ENCODE measurements around the gene APOBEC3B.
"Not testable (repeated sequence)": the region's sequence is repeated elsewhere in the genome, so short reads cannot be mapped to it uniquely, and the experiment has no call there.

The APOBEC3B gene

DNA sequence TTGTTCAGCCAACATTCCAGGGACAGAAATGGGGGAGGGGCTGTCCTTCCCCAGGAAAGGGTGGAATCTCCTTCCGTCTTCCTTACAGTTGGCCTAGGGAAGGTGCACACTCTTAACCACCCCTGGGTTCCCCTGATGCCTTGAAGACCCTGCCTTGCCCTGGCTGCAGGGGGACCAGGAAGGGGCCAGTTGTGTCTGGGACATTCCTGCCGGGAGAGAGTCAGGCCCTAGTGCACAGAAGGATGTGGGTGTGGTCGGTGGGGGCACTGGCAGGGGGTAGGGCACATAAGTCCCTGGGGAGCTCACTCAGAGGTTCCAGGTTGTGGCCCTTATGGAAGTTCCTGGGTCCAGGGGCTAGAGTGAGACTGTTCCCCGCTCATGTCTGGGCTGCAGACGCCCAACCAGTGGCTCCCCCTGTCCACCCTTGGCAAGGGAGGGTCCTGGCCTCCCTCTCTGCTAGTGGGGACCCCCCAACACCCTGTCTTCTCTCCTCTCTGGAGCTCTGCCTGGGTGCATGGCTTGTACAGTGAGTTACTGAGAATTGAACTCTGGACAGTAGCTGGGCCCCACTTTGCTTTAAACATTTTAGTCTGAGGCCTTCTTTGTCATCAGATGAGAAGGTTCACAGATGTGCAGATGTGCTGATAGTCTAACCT is 26.8 kb upstream of the APOBEC3B start:
- TF ChIP-seq CTCF (IDR thresholded peaks at IDR 0.05; ENCODE audit: insufficient read depth, low read depth, low read length, missing control alignments): no peak
- H3K4me3 ChIP-seq (ENCODE audit: low read depth, low read length): no peak overlapping the region
- no peak for DNase-seq (ENCODE audit: low read depth)

GRCh38 chr22:38955926-38956325 is 26.2 kb upstream of the APOBEC3B start:
- no peak for DNase-seq (ENCODE audit: low read depth)
- TF ChIP-seq CTCF (IDR thresholded peaks at IDR 0.05; ENCODE audit: insufficient read depth, low read depth, low read length, missing control alignments): no peak
- no peak overlapping the region for H3K4me3 ChIP-seq (ENCODE audit: low read depth, low read length)

GRCh38 chr22:38956551-38956950 is 25.6 kb upstream of the APOBEC3B start:
- no peak overlapping the region for H3K4me3 ChIP-seq (ENCODE audit: low read depth, low read length)
- DNase-seq (ENCODE audit: low read depth): no peak
- TF ChIP-seq CTCF (IDR thresholded peaks at IDR 0.05; ENCODE audit: insufficient read depth, low read depth, low read length, missing control alignments): no peak

DNA sequence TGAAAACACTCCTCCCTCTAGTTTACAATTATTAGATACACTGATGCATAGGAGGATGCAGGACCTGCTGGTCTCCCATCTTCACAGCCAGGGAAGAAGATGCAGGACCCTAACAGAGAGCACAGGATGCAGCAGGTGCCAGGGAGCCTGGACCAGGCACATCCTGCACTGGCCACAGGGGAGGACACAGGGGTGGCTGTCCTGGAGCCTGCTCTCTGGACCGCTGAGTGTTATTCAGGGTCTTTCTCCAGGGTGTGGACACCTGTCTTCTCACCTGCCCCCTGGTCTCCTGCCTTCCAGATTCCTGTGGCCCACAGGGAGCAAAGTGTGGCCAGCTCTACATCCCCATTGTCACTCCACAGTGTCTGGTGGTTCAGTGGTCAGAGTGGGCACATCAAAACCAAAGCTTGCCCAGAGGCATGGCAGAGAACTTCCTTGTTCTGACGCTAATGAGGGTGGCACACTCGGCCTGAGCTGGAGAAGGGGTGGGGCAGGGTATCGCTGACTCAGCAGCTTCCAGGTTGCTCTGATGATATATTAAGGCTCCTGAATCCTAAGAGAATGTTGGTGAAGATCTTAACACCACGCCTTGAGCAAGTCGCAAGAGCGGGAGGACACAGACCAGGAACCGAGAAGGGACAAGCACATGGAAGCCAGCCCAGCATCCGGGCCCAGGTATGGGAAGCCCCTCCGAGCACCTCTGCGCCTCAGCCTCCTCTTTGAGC is 24.9 kb upstream of the APOBEC3B start, which contains the start of gene APOBEC3A:
Gene APOBEC3A (plus strand): TSS at position 564 of the 725 bp plus-strand sequence. CDS start 83 bp downstream, at position 647.
- DNase-seq (ENCODE audit: low read depth): no peak
- no peak within 1 kb of the TSS for H3K4me3 ChIP-seq (ENCODE audit: low read depth, low read length)
- TF ChIP-seq CTCF (IDR thresholded peaks at IDR 0.05; ENCODE audit: insufficient read depth, low read depth, low read length, missing control alignments): no peak

DNA sequence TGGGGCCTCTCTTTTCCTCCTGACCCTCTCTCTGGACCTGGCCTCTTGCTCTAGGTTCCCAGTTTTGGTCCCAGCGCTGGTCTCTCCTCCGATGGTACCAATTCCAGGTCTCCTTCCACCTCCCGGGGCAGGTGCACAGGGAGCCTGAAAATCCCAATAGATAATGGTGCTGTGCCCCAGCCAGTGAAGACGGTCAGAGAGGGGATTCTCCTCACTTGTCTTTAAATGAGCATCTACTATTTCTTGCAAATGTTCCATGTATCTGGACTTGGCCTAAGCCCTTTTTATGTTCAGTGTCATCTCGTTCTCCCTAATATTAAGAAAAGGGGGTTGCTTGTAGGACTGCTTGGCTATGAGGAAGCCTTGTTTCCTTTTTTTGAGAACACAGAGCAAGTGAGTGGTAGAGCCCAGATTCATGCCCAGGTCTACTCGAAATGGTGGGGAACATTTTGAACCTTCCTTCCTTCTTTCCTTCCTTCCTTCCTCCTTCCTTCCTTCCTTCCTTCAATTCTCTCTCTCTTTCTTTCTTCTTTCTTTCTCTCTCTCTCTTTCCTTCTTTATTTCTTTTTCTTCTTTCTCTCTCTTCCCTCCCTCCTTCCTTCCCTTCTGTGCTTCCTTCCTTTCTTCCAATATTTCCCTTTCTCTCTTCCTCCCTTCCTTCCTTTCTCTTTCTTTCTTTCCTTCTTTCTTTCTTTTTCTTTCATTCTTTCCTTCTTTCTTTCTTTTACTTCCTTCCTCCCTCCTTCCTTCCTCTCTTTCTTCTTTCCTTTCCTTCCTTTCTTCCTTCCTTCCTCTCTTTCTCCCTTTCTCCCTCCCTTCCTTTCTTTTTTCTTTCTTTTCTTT is 24.1 kb upstream of the APOBEC3B start:
- no peak overlapping the region for H3K4me3 ChIP-seq (ENCODE audit: low read depth, low read length)
- no peak for DNase-seq (ENCODE audit: low read depth)
- TF ChIP-seq CTCF (IDR thresholded peaks at IDR 0.05; ENCODE audit: insufficient read depth, low read depth, low read length, missing control alignments): no peak

GRCh38 chr22:38958651-38958943 is 23.6 kb upstream of the APOBEC3B start:
- H3K4me3 ChIP-seq (ENCODE audit: low read depth, low read length); DNase-seq (ENCODE audit: low read depth): not testable (repeated sequence)

DNA sequence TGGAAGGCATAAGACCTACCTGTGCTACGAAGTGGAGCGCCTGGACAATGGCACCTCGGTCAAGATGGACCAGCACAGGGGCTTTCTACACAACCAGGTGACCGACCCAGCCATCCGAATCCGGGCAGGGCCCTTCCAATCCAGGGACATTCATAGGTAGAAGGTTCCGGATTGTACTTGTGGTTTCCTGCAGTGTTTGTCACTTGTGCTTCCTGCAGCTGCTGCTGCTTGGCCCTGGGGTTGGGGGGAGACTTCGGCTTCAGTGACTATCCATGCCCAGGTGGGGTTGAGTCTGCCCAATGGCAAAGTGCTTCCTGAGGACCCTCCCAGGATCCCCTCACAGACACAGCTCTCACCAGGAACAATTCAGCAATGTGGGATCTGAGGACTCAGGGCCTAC is 22.6 kb upstream of the APOBEC3B start:
- no peak for DNase-seq (ENCODE audit: low read depth)
- TF ChIP-seq CTCF (IDR thresholded peaks at IDR 0.05; ENCODE audit: insufficient read depth, low read depth, low read length, missing control alignments): no peak

DNA sequence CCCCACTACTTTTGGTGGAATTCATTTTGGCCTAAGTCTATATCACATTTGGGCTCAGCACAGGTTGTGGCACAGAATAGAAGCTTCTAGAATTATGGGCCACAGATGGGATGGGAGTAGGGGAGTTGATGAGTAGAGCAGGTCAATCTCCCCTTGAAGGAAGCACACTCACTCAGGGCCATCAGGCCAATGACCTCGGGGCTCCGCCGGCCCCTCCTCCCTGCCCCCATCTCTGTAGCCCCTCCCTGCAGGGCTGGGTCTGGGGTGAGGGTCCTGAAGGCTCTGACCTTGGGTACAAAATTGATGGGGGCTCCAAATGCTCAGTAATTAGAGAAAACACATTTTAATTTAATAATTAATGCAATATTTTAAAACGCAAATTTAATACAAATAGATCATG is 21.5 kb upstream of the APOBEC3B start:
- not testable (repeated sequence) for H3K4me3 ChIP-seq (ENCODE audit: low read depth, low read length); DNase-seq (ENCODE audit: low read depth)

More for the DNA sequence above, 22.6 kb upstream of the APOBEC3B start:
- no peak overlapping the region for H3K4me3 ChIP-seq (ENCODE audit: low read depth, low read length)

GRCh38 chr22:38963291-38963738 is 18.8 kb upstream of the APOBEC3B start:
- H3K4me3 ChIP-seq (ENCODE audit: low read depth, low read length); DNase-seq (ENCODE audit: low read depth): not testable (repeated sequence)

Measured in GM12865 (cell line).